DMS53 treated with DMSO at 0.1 percent for 48 hours (cell line): Measurements from ENCODE around the gene FAM24B.

ENCODE experiments used
- DNase-seq: peaks from one replicate; lab custom pipeline; 2025; ENCODE audit not compliant: unreplicated experiment; lab: John Stamatoyannopoulos, UW

The FAM24B gene

GRCh38 chr10:122828716-122829255 is 50.6 kb downstream of the FAM24B start:
- no peak for DNase-seq

- no peak for DNase-seq
Measured at GRCh38 chr10:122827302-122827701, 52.1 kb downstream of the FAM24B start.

DNA sequence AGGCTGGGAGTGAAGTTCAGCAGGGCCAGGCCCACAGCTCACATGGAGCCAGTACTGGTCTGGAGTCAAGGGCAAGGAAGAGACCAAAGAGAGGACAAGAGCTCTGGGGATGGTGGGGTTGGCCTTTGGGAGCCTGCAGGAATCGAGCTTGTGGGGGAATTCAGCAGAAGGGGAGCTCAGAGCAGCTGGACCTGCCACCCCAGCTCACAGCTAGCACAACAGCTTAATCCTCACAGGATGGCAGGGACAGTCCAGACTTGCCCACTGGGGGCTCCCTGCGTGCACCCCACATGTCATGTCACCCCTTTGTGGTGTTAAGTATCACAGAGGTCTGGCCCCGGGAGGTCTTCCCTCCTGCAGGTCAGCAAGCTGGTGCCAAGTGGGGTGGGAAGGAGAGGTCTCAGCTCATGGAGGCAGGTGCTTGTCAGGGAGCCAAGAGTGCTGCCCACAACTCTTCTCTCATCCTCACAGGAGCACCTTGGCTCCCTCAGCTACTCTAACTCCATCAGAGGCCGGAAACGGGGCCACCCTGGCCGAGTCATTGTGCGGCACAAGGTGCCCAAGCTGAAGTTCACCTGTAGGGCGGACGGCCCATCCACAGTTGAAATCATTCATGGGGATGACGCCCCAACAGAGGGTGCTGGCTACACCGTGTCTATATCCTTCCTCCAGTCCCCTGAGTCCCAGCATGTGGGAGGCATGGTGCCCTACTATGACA is 56.2 kb downstream of the FAM24B start:
- no peak for DNase-seq

DNA sequence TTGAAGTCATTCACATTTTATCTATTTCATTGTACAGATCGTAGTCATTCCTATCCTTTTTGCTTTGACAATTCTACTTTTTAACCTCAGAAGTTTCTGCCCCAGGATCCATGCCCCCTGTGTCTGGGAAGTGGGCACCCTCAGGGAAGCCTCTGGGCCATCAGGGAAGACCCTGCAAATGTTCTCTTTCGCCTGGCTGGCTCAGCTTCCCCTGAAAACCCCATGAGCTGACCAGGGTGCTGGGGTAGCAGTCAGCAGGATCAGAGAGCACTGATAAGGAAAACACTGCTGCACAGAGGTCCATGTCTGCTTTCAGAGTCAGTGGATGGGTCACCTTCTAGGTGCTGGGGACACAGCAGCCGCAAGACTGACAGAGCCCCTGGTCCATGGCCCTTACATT is 57.6 kb downstream of the FAM24B start:
- DNase-seq: no peak

- no peak for DNase-seq
Measured at GRCh38 chr10:122815458-122815857, 63.9 kb downstream of the FAM24B start.

GRCh38 chr10:122814493-122814892 is 64.9 kb downstream of the FAM24B start:
- no peak for DNase-seq

GRCh38 chr10:122812751-122813150 is 66.6 kb downstream of the FAM24B start:
- DNase-seq: no peak

DNA sequence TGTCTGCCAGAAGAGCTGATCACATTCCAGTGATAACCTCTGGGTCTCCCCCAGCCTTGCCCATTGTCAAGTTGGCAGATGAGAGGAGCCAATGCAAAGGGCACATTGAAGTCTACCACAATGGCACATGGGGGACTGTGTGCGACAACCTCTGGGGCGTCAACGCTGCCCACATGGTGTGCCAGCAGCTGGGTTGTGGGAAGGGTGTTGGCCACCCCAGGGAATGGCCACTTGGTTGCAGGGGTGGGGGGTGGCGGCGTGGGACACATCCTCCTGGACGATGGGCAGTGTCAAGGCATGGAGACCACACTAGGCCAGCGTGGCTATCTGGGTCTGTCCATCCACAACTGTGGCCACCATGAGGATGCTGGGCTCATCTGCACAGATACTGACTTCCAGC is 77.1 kb downstream of the FAM24B start:
- no peak for DNase-seq
